PC-9 (cell line): ENCODE measurements around the gene NUDT22. TPM values are rescaled to one million over a fixed set of nuclear protein-coding genes. Genes with fewer than 3 reads are reported as not detected.
"Not testable (repeated sequence)": the region's sequence is repeated elsewhere in the genome, so short reads cannot be mapped to it uniquely, and the experiment has no call there.

Experiments
- BruUV-seq: library from RNA; stranded (reverse); fragments of 400-500 nt; replicated peaks from 2 replicates; lab custom pipeline; 2021; lab: Mats Ljungman, UMichigan
- CTCF ChIA-PET: fragments of 300-600 bp; sonication (Branson Sonifier 250); formaldehyde crosslinking; loops from one replicate; lab custom pipeline; 2022; ENCODE audit warnings: antibody characterized with exemption; lab: Charles Lee
- POLR2A ChIA-PET: fragments of 300-600 bp; sonication (Branson Sonifier 250); formaldehyde crosslinking; loops from one replicate; lab custom pipeline; 2022; ENCODE audit warnings: antibody characterized with exemption; ENCODE audit not compliant: unreplicated experiment; lab: Charles Lee
- DNase-seq, 2 experiments: peaks; one replicate each; pipeline versions ENCODE4 v3.0.0 to v3.0.0-alpha.2; 2015 to 2022; ENCODE audit warnings: mixed read lengths in 1 of 2
- H2AFZ ChIP-seq: fragments of 200-600 bp; sonication (generic); 2 replicates; pipeline ENCODE4 v1.8.1; 2017; ENCODE audit warnings: antibody characterized with exemption
- H3F3A ChIP-seq: fragments of 200-600 bp; sonication (generic); 2 replicates; pipeline ENCODE4 v1.8.1; 2017; ENCODE audit warnings: antibody characterized with exemption, mild to moderate bottlenecking, low read depth; ENCODE audit not compliant: insufficient read depth
- H3K27ac ChIP-seq: fragments of 200-600 bp; sonication (generic); 2 replicates; pipeline ENCODE4 v1.6.1; 2016; ENCODE audit warnings: mixed run types
- H3K27me3 ChIP-seq: fragments of 200-600 bp; sonication (generic); 2 replicates; pipeline ENCODE4 v1.6.1; 2016; ENCODE audit warnings: low read depth, mixed run types; ENCODE audit not compliant: insufficient read depth
- H3K36me3 ChIP-seq: fragments of 200-600 bp; sonication (generic); 2 replicates; pipeline ENCODE4 v1.6.1; 2016; ENCODE audit warnings: low read depth, mixed run types
- H3K4me1 ChIP-seq: fragments of 200-600 bp; sonication (generic); replicated peaks from 2 replicates; pipeline ENCODE4 v1.6.1; 2016; ENCODE audit warnings: mixed run types; ENCODE audit not compliant: insufficient read depth
- H3K4me2 ChIP-seq: fragments of 200-600 bp; sonication (generic); 2 replicates; pipeline ENCODE4 v1.6.1; 2017; ENCODE audit warnings: mixed run types
- H3K4me3 ChIP-seq: fragments of 200-600 bp; sonication (generic); 2 replicates; pipeline ENCODE4 v1.6.1; 2016; ENCODE audit warnings: mixed run types
- H3K79me2 ChIP-seq: fragments of 200-600 bp; sonication (generic); 2 replicates; pipeline ENCODE4 v1.6.1; 2017; ENCODE audit warnings: low read depth, mixed run types
- H3K9me2 ChIP-seq: fragments of 200-600 bp; sonication (generic); 2 replicates; pipeline ENCODE4 v1.8.1; 2017; ENCODE audit warnings: mild to moderate bottlenecking; ENCODE audit not compliant: insufficient read depth
- H3K9me3 ChIP-seq: fragments of 200-600 bp; sonication (generic); 2 replicates; pipeline ENCODE4 v1.8.1; 2016; ENCODE audit warnings: low read depth; ENCODE audit not compliant: insufficient read depth
- H4K20me1 ChIP-seq: fragments of 200-600 bp; sonication (generic); 2 replicates; pipeline ENCODE4 v1.8.1; 2017; ENCODE audit not compliant: insufficient read depth
- EZH2 ChIP-seq: fragments of 200-600 bp; sonication (generic); IDR thresholded peaks from 2 replicates; pipeline ENCODE4 v1.8.0; 2017; ENCODE audit warnings: antibody characterized with exemption, low read depth
- intact Hi-C: fragments of 100-400 bp; cut with micrococcal nuclease; formaldehyde crosslinking; loops from one replicate; pipeline ENCODE4 v1.10.0; 2022; ENCODE audit not compliant: unreplicated experiment
- total RNA-seq: library from RNA; stranded (reverse); gene quantifications from 2 replicates; pipeline ENCODE4 v1.2.3, GENCODE V29; 2021
- TF ChIP-seq, protein P1 (sequence below): fragments of 200-600 bp; sonication (generic); conservative IDR thresholded peaks from 2 replicates; pipeline ENCODE4 v1.6.1; 2017; ENCODE audit warnings: mixed run types, antibody characterized with exemption, mild to moderate bottlenecking, moderate library complexity

Gene NUDT22
- total RNA-seq, 1 experiment from 2014 or later = 87.4 TPM

DNA sequence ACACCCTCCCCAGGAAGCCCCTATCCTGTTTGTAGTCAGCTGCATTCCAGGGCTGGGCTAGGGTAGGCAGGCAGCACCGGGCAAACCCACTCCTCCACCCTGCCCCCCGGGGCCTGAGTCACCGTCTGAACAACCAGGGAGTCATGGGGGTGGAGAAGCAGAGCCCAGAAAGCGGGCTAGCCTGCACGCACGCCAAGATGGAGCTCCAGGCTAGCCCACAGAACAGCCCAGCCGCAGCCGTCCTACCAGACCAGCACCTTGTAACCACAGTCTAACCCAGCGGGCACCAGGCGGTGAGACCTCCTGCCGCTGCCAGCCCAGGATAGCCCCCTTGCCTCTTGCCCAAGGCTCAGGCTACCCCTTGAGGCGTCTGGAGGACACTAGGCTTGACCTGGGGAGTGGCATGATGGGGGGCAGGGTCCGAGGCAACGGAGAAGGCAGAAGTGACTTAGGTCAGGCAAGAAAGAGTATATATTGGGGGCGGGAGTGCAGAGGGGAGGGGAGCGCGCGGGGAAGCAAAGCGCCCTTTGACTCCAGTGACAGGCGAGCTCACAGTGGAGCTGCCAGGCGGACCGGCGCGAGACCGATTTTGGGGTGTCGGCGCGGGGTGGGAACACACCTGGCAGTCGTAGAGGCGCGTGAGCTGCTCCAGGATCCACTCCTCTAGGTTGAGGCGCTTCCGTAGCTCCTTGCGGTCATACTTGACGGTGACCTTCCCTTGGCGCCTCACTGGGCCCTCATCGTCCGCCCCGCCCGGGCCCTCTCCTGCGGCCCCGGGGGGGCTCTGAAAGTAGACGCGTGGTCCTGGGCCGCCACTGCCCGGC, 19.9 kb downstream of the NUDT22 start:
- Histone ChIP-seq H3K4me2 (peak overlapping the region; percentile 85), H3K27ac (peak overlapping the region; percentile 86), H3K4me1 (peaks cover 26% of the 10 kb centered on the region), H3K9me2 (no peaks in the 10 kb centered on the region), H3K79me2 (peaks cover 45% of the 10 kb centered on the region), H3K36me3 (peaks cover 10% of the 10 kb centered on the region; the same call in 1 of the 2 replicates), H4K20me1 (0 out of 2 replicates have a peak, but pooled peaks cover 5% of the 10 kb centered on the region), H3K9me3 (no peaks in the 10 kb centered on the region), H3K27me3 (no peaks in the 10 kb centered on the region), H2AFZ (peak overlapping the region; percentile 64; the same call in 1 of the 2 replicates), H3F3A (peaks cover 67% of the 10 kb centered on the region), H3K4me3 (peak overlapping the region; percentile 79)
- TSS peak; percentile 40 for BruUV-seq
- TF ChIP-seq EZH2 = no peak
- TF ChIP-seq, protein P1, sequence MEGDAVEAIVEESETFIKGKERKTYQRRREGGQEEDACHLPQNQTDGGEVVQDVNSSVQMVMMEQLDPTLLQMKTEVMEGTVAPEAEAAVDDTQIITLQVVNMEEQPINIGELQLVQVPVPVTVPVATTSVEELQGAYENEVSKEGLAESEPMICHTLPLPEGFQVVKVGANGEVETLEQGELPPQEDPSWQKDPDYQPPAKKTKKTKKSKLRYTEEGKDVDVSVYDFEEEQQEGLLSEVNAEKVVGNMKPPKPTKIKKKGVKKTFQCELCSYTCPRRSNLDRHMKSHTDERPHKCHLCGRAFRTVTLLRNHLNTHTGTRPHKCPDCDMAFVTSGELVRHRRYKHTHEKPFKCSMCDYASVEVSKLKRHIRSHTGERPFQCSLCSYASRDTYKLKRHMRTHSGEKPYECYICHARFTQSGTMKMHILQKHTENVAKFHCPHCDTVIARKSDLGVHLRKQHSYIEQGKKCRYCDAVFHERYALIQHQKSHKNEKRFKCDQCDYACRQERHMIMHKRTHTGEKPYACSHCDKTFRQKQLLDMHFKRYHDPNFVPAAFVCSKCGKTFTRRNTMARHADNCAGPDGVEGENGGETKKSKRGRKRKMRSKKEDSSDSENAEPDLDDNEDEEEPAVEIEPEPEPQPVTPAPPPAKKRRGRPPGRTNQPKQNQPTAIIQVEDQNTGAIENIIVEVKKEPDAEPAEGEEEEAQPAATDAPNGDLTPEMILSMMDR = no peak
- ChIA-PET POLR2A (interaction anchor here (0.6 to 0.9 kb wide), 8 partner anchors 8 to 1655 kb away, joined by 3 to 6 read pairs (median 4); partner anchors contain the start of genes FERMT3, SF1 and TUT1), CTCF (interaction anchor here (0.6 to 0.7 kb wide), 2 partner anchors 55 to 57 kb away, joined by 3 to 4 read pairs; no protein-coding TSS in a partner anchor)
- intact Hi-C loops = no loop called here
- DNase-seq = peak; percentile 96

DNA sequence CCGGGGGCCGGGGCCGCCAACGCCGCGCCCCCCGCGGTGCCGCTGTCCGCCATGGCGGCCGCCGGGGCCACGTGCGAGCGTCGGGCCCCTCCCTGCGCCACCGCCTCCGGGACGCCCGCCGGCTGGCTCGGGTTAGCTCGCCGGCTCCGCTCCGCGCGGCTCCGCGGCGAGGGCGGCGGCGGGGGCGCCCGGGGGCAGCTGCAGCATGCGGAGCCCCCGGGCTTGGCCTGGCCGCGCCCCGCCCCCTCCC, 20.5 kb downstream of the NUDT22 start:
- H3K9me2 ChIP-seq, H3K27me3 ChIP-seq, H3K9me3 ChIP-seq, H2AFZ ChIP-seq, BruUV-seq, intact Hi-C loops, H4K20me1 ChIP-seq, DNase-seq: not testable (repeated sequence)
- Histone ChIP-seq H3K4me2 (peak overlapping the region; percentile 85; the same call in 1 of the 2 replicates), H3K4me1 (peaks cover 26% of the 10 kb centered on the region), H3K79me2 (peaks cover 45% of the 10 kb centered on the region), H3F3A (peaks cover 67% of the 10 kb centered on the region), H3K27ac (peak overlapping the region; percentile 86), H3K36me3 (peaks cover 10% of the 10 kb centered on the region; the same call in 1 of the 2 replicates), H3K4me3 (peak overlapping the region; percentile 79; the same call in 1 of the 2 replicates)
- POLR2A ChIA-PET = interaction anchor here (0.6 to 0.9 kb wide), 5 partner anchors 19 to 639 kb away, joined by 3 to 8 read pairs (median 6); partner anchors contain the start of gene FERMT3
- CTCF ChIA-PET = interaction anchor here (0.6 to 0.7 kb wide), 2 partner anchors 54 to 57 kb away, joined by 3 to 4 read pairs; no protein-coding TSS in a partner anchor

DNA sequence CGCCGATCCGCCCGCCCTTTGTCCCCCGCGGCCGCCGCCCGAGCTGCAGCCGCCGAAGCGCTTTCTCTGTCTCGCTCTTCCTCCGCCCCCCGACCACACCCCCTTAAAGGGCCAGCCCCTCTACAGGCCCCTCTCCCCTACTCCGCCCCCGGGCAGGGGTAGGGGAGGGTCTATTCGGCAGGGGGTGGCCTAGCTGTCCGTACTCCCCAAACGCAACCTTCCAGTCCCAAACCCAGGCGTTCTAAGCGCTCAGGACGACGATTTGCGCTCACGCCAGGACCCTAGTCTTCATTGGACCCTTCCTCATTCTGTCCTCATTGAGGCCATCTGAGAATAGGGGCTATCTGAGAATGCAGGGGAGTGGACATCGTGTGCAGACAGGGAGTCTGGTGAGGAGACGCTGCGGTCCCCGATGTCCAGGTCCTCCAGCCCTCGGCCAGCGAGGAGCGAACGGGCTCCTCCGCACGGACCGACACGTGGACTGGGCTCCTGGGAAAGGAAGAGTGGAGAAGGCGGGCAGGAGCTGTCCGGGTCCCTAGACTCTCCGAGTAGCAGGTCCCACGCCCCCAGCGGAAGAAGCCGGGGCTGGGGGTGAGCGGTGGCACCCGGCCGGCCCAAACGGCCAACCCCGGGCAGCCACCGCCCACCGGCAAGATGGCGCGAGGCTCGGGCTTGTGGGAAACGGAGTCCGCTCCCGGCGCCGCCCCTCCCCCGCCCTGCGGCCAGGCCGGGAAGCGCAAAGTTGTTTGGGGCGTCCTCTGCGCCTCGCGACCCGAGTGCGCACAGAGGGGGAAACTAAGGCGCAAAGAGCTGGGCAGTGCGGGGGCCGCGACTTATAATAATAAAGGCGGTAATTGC, 21.0 kb downstream of the NUDT22 start, which contains the start of gene PPP1R14B:
TSS of gene PPP1R14B (minus strand) at position 73 of the 858 bp plus-strand sequence. CDS start 270 bp downstream, outside the sequence.
- BruUV-seq = no TSS peak
- intact Hi-C loops = loop anchor here (1.0 kb wide), 1 partner anchor 23 kb away; no protein-coding TSS in a partner anchor
- H3K4me3 ChIP-seq = peak within 1 kb of the TSS; percentile 79
- H3F3A ChIP-seq = peaks cover 70% of the 10 kb centered on the region
- peaks cover 10% of the 10 kb centered on the region; the same call in 1 of the 2 replicates for H3K36me3 ChIP-seq
- no peaks in the 10 kb centered on the region for H3K27me3 ChIP-seq
- H3K9me3 ChIP-seq = no peaks in the 10 kb centered on the region
- no peak for TF ChIP-seq EZH2
- TF ChIP-seq, protein P1 = peak; percentile 38; the same call in 1 of the 2 replicates
- DNase-seq = peak; percentile 84 to 93
- H3K27ac ChIP-seq = peak within 1 kb of the TSS; percentile 86
- no peaks in the 10 kb centered on the region for H3K9me2 ChIP-seq
- H3K79me2 ChIP-seq = peaks cover 45% of the 10 kb centered on the region
- peaks cover 26% of the 10 kb centered on the region for H3K4me1 ChIP-seq
- H4K20me1 ChIP-seq = 0 out of 2 replicates have a peak, but pooled peaks cover 5% of the 10 kb centered on the region
- H2AFZ ChIP-seq = peak within 1 kb of the TSS; percentile 76
- POLR2A ChIA-PET = interaction anchor here (0.6 kb wide), 4 partner anchors 25 to 639 kb away, joined by 3 to 8 read pairs (median 6); no protein-coding TSS in a partner anchor
- CTCF ChIA-PET = interaction anchor here (0.6 to 1.6 kb wide), 4 partner anchors 21 to 108 kb away, joined by 3 to 4 read pairs (median 3); partner anchors contain the start of genes NUDT22 and TRPT1
- peak within 1 kb of the TSS; percentile 90 for H3K4me2 ChIP-seq
